ENCODE measurements around the gene ACAP3.

DNA sequence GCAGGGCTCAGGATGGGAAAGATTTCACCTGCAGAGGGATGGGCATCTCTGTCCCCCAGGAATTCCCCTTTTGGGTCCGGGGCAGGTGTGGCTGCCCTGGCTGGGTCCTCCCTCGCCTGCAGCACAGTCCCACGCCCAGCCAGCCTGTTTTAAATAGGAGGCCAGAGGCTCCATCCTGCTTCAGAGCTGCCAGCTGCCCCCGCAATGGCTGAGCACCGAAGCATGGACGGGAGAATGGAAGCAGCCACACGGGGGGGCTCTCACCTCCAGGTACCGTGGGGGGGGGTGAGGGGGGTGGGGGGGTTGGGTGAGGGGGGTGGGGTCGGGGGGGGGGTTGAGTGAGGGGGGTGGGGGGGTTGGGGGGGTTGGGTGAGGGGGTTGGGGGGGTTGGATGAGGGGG lies 23.9 kb downstream of the ACAP3 start:
- TF ChIP-seq POLR2AphosphoS5 (IDR thresholded peaks at IDR 0.05), result no peak
- TF ChIP-seq POLR2A (IDR thresholded peaks at IDR 0.05), result no peak
- TF ChIP-seq, protein P1, sequence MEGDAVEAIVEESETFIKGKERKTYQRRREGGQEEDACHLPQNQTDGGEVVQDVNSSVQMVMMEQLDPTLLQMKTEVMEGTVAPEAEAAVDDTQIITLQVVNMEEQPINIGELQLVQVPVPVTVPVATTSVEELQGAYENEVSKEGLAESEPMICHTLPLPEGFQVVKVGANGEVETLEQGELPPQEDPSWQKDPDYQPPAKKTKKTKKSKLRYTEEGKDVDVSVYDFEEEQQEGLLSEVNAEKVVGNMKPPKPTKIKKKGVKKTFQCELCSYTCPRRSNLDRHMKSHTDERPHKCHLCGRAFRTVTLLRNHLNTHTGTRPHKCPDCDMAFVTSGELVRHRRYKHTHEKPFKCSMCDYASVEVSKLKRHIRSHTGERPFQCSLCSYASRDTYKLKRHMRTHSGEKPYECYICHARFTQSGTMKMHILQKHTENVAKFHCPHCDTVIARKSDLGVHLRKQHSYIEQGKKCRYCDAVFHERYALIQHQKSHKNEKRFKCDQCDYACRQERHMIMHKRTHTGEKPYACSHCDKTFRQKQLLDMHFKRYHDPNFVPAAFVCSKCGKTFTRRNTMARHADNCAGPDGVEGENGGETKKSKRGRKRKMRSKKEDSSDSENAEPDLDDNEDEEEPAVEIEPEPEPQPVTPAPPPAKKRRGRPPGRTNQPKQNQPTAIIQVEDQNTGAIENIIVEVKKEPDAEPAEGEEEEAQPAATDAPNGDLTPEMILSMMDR (IDR thresholded peaks at IDR 0.05 in 8 of 11, conservative IDR thresholded peaks at IDR 0.05 in 3 of 11), result no peak
